ENCODE results near the gene SLC12A7. TPM values are rescaled to one million over a fixed set of nuclear protein-coding genes. Genes with fewer than 3 reads are reported as not detected.
A peak's percentile ranks its signal among the peaks of the same experiment; 100 is the strongest.

Gene SLC12A7
- total and polyA plus RNA-seq, 10 donors = 8.6 to 120 (median 52.3) TPM

GRCh38 chr5:1078851-1079250 lies 33.0 kb downstream of the SLC12A7 start:
- Histone ChIP-seq H3K4me3 (no peak overlapping the region), H3K36me3 (peaks cover 0 to 97% (median 76%) of the 10 kb centered on the region in 6 donors), H3K27me3 (replicated peaks in 1 of 7) (no peaks in the 10 kb centered on the region), H3K27ac (no peak overlapping the region), H3K4me1 (peaks cover 0 to 15% (median 0%) of the 10 kb centered on the region in 6 donors), H3K9me3 (no peaks in the 10 kb centered on the region)
- intact Hi-C loops (cut with DNase I; ENCODE audit: low total_unique reads) = no loop called here
- TF ChIP-seq POLR2AphosphoS5 (IDR thresholded peaks at IDR 0.05) = no peak
- no peak for TF ChIP-seq POLR2A (IDR thresholded peaks at IDR 0.05)
- TF ChIP-seq CTCF (IDR thresholded peaks at IDR 0.05 in 8 of 11, conservative IDR thresholded peaks at IDR 0.05 in 3 of 11) = no peak
- 94 to 97% (median 96%) methylated on average over 14 to 23 of the region's 23 CpGs for WGBS, 5 donors
- no peak for DNase-seq

GRCh38 chr5:1078206-1078605 lies 33.7 kb downstream of the SLC12A7 start:
- TF ChIP-seq POLR2A (IDR thresholded peaks at IDR 0.05) (no peak), POLR2AphosphoS5 (IDR thresholded peaks at IDR 0.05) (no peak), CTCF (IDR thresholded peaks at IDR 0.05 in 8 of 11, conservative IDR thresholded peaks at IDR 0.05 in 3 of 11) (no peak)
- H3K4me1 ChIP-seq = peaks cover 0 to 15% (median 0%) of the 10 kb centered on the region in 6 donors
- DNase-seq = no peak
- no peaks in the 10 kb centered on the region for H3K27me3 ChIP-seq (replicated peaks in 1 of 7)
- H3K4me3 ChIP-seq = no peak overlapping the region
- H3K36me3 ChIP-seq = peaks cover 0 to 97% (median 76%) of the 10 kb centered on the region in 6 donors
- intact Hi-C loops (cut with DNase I; ENCODE audit: low total_unique reads) = no loop called here
- H3K9me3 ChIP-seq = no peaks in the 10 kb centered on the region
- no peak overlapping the region for H3K27ac ChIP-seq
- WGBS, 5 donors = 92 to 100% (median 93%) methylated on average over 10 to 13 of the region's 13 CpGs

GRCh38 chr5:1077491-1078020 lies 34.3 kb downstream of the SLC12A7 start:
- no peaks in the 10 kb centered on the region for H3K27me3 ChIP-seq (replicated peaks in 1 of 7)
- DNase-seq = no peak
- H3K4me3 ChIP-seq = no peak overlapping the region
- no peaks in the 10 kb centered on the region for H3K9me3 ChIP-seq
- no peak for TF ChIP-seq POLR2A (IDR thresholded peaks at IDR 0.05)
- TF ChIP-seq POLR2AphosphoS5 (IDR thresholded peaks at IDR 0.05) = peak in 1 of 3 donors; percentile 37
- no peak for TF ChIP-seq CTCF (IDR thresholded peaks at IDR 0.05 in 8 of 11, conservative IDR thresholded peaks at IDR 0.05 in 3 of 11)
- 91 to 99% (median 96%) methylated on average over 7 to 27 of the region's 27 CpGs for WGBS, 5 donors
- peaks cover 0 to 15% (median 0%) of the 10 kb centered on the region in 6 donors for H3K4me1 ChIP-seq
- H3K27ac ChIP-seq = no peak overlapping the region
- peaks cover 0 to 92% (median 75%) of the 10 kb centered on the region in 6 donors for H3K36me3 ChIP-seq
- intact Hi-C loops (cut with DNase I; ENCODE audit: low total_unique reads) = no loop called here

GRCh38 chr5:1077026-1077425 lies 34.8 kb downstream of the SLC12A7 start:
- no peak overlapping the region for H3K4me3 ChIP-seq
- peaks cover 0 to 15% (median 0%) of the 10 kb centered on the region in 6 donors for H3K4me1 ChIP-seq
- H3K27ac ChIP-seq = no peak overlapping the region
- H3K36me3 ChIP-seq = peaks cover 0 to 90% (median 75%) of the 10 kb centered on the region in 6 donors
- no peaks in the 10 kb centered on the region for H3K9me3 ChIP-seq
- DNase-seq = no peak
- H3K27me3 ChIP-seq (replicated peaks in 1 of 7) = no peaks in the 10 kb centered on the region
- intact Hi-C loops (cut with DNase I; ENCODE audit: low total_unique reads) = no loop called here
- TF ChIP-seq CTCF (IDR thresholded peaks at IDR 0.05 in 8 of 11, conservative IDR thresholded peaks at IDR 0.05 in 3 of 11) (no peak), POLR2A (IDR thresholded peaks at IDR 0.05) (no peak), POLR2AphosphoS5 (IDR thresholded peaks at IDR 0.05) (no peak)
- WGBS, 5 donors = 85 to 94% (median 90%) methylated on average over 9 to 19 of the region's 19 CpGs

Data from spleen (tissue), 11 donors.